GM21576 (cell line): ENCODE results near the gene TULP1.

Experiments used
- ATAC-seq: cut with Tn5 transposase; IDR thresholded peaks from one replicate; pipeline ENCODE4 v1.9.1; 2021; ENCODE audit warnings: mild to moderate bottlenecking, moderate library complexity; ENCODE audit not compliant: unreplicated experiment

The TULP1 gene

GRCh38 chr6:35484921-35485392, 27.7 kb downstream of the TULP1 start:
- no peak for ATAC-seq

- no peak for ATAC-seq
Observed at GRCh38 chr6:35483893-35484645, 28.6 kb downstream of the TULP1 start.

- ATAC-seq, result no peak
Observed at GRCh38 chr6:35483490-35483889, 29.2 kb downstream of the TULP1 start.

GRCh38 chr6:35483062-35483461, 29.6 kb downstream of the TULP1 start:
- no peak for ATAC-seq

GRCh38 chr6:35481226-35481625, 31.5 kb downstream of the TULP1 start:
- no peak for ATAC-seq

- no peak for ATAC-seq
Observed at GRCh38 chr6:35480176-35480575, 32.5 kb downstream of the TULP1 start.

GRCh38 chr6:35478259-35478658, 34.4 kb downstream of the TULP1 start:
- ATAC-seq, result no peak

GRCh38 chr6:35477551-35478179, 35.0 kb downstream of the TULP1 start:
- ATAC-seq, result no peak

- ATAC-seq, result no peak
Observed at GRCh38 chr6:35477028-35477427, 35.7 kb downstream of the TULP1 start.

- ATAC-seq, result no peak
Observed at GRCh38 chr6:35476004-35476403, 36.7 kb downstream of the TULP1 start.

- no peak for ATAC-seq
Observed at GRCh38 chr6:35475573-35475972, 37.1 kb downstream of the TULP1 start.

- no peak for ATAC-seq
Observed at GRCh38 chr6:35474942-35475570, 37.6 kb downstream of the TULP1 start.

- ATAC-seq, result no peak
Observed at GRCh38 chr6:35474131-35474941, 38.4 kb downstream of the TULP1 start.

- ATAC-seq, result no peak
Observed at GRCh38 chr6:35473850-35474130, 38.9 kb downstream of the TULP1 start.

- no peak for ATAC-seq
Observed at GRCh38 chr6:35473075-35473849, 39.4 kb downstream of the TULP1 start.

- ATAC-seq, result no peak
Observed at GRCh38 chr6:35471836-35472345, 40.8 kb downstream of the TULP1 start.

GRCh38 chr6:35470663-35471120, 42.0 kb downstream of the TULP1 start:
- no peak for ATAC-seq

GRCh38 chr6:35469751-35470662, 42.7 kb downstream of the TULP1 start:
- no peak for ATAC-seq
